HG03139 (cell line): ENCODE data around the gene STPG1.

Source experiments
- ATAC-seq: cut with Tn5 transposase; IDR thresholded peaks from one replicate; pipeline ENCODE4 v1.9.1; 2021; ENCODE audit not compliant: unreplicated experiment

The STPG1 gene

DNA sequence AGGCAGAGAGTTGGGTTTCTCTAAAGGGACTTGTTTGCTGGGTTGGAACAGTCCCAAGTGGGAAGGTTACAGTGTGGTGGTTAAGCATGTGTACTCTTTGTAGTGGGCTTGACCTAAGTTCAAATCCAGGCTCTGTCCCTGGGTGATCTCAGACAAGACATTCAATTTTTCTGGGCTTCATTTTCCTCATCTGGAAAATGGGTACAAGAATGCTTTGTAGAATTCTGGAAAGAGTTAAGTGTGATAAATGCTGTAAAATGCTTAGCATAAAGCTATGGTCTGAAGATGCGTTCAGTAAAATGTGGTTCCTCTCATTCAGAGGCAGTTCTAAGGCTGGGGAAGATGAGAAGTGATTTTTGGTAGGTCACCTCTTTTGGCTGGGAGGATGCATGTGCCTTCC, 93.6 kb downstream of the STPG1 start:
- ATAC-seq = no peak

DNA sequence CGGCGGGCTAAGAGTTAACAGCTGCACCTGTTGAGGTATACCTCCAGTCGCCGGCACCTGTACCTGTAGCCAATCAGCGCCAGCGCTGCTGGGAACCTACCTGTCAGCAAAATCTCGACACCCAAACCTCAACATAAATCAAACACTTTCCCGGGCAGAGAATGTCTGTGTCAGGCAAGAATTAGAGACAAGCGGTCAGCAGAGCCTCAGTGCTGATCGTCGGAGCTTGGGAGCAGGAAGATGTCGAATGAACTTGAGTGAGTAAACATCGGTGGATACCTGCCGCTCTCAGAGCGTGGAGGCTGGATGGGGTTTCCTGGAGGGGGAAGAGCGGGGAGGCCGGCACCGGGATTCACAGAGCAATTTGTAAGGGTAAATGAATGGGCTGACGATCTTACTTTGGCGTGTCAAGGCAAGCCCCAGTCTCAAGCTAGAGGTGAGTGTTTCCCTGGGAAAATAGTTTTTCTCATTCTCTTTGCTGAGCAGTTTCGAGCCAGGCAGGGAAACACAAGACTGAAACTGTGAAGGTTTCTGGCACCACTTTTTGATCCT, 94.2 kb downstream of the STPG1 start, which contains the start of gene GRHL3:
GRHL3 (plus strand) TSS at position 46 of the 552 bp plus-strand sequence; CDS start at position 241, 195 bp downstream.
- no peak for ATAC-seq

DNA sequence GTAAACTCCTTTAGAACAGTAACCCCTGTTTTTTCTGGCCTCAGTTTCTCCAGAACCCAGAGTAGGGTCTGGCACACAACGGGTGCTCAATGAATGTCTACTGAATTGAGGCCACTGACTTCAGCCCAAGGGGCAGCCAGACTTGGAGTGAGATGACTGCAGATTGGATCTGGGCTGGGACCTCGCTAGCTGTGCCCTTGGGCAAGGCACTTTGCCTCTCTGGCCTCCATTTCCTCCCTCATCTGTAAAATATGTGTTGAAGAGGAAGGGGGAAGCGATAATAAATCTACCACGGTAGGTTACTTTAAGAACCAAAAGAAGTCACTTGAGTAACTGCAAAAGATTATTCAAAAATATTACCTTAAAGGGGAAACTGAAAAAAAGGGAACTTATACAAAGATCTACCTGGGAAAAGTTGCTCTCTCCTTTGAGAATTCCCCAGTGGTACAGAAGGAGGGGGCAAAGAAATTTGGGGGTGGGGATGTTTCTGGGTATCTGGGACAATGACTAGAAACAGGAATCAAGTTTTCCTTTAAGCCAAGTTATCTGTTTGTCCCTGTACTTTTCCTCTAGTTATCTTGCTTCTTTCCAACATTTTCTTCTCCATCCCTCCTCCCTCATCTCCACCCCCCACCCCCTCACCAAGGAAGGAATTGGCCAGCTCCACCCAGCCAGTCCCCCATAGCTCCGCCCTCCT, 94.8 kb downstream of the STPG1 start:
- no peak for ATAC-seq

DNA sequence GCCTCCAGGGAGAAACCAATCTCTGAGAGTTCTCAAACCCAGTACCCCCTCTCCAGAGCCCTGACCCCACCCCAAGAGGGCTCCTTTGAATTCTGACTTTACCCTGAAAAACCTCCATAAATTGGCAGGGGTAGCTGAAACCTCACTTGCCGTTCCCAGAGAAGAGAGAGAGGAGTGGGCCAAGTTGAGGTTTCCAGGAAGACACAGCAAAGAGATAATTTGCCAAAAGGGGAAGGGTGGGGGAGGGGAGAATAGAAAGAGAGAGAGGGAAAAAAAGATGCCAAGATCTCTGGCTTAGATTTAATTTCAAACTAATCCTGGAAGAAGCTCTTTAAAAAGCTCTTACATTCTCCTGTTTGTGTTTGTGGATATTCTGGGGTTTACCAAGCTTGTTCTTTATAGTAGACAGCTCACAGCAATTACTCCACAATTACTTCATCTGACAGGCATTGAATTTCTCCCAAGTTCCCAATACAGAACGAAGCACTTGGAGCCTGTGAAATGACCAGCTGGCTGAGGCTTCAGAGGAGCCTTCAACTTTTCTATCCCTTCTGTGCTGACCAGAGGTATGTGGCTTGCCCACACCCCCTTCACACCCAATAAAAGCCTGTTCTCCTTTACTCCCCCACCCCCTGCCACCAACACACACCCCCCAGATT, 95.5 kb downstream of the STPG1 start:
- ATAC-seq = no peak

DNA sequence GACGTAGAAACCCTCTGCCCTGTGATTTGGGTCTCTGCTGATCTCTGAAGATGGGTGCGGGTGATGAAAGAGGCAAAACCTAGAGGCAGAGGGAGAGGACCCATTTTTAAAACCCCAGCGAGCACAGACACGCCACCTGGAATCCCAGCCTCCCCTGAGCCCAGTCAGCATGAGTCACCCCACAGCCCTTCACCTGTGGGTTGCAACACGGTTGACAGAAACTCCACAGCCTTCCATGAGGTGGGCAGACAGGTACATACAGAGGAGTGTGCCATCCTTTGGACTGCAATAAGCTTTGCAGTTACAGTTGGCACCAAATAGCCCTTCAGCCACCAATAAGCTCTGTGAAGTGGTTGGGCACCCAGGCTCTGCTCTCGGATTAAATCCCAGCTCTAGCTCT, 96.5 kb downstream of the STPG1 start:
- ATAC-seq = no peak

DNA sequence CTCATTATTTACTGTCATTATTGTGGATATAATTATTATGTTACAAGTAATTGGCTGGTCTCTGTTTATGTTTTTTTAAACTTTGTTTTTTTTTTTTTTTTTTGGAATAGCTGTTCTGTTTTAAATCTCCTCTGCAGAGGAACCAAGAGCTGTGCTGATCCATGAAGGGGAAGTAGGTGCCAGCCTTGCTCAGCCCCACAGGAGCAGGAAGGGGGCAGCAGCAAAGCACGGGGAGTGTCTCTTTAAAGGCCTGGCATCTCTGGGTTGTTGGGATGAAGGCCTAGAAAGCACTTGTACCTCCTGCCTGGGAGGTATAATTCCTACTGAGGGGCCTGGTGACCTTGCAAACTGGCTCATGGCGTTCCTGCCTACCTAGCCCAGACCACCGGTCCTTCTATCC, 96.9 kb downstream of the STPG1 start:
- no peak for ATAC-seq

DNA sequence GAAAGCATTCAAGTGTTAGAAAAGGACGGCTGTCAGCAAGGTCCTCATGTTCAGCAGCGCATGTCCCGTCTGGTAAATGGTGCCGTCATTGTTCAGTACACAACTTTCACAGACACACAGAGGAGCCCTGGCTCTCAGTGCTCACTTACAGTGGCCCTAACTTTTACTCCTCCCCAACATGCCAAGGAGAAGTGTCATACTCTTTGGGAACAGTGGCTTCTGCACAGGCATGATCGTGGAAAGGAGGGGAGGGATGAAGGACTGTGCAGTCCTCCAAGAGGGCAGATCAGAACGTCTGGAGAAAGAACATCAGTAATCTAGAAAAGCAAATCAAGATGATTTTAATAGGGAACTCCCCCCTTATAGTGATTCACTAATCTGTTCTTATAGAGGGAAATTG, 98.2 kb downstream of the STPG1 start:
- no peak for ATAC-seq

DNA sequence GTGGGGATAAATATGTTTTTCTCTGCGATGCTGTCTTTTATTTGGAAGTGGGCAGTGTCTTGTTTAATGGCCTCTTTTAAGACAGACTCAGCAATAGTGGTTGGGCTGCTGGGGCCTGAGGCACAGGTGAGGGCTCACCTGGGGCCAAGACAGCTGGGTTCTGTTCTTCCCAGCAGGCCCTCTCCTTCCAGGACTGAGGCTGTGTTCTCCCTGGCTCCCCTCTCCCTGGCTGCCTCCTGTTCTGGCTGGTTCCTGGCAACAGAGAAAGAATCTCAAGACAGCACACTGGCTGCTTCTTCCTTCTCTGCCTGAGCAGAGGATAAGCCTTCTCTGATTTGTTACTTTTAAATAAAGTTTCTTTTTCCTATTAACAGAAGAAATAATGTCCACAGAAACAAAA, 101.8 kb downstream of the STPG1 start:
- no peak for ATAC-seq

DNA sequence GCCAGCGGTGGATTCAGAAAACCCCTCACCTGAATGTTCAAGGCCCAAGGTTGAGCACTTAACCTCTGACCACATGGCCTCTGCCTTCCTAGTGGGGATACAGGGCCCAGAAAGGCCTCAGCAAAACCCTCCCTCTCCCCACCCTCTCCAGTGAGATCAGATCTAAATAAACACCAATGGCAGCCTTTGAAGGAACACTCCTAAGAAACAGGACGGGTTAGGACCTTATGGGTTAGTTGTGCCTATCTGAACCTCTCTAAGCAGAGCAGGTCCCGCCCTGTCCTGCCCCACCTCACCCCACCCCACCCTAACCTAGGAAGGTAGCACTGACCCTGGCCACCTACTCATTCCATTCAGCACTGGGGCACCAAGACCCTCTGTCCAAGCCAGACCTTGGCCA, 102.3 kb downstream of the STPG1 start:
- no peak for ATAC-seq

DNA sequence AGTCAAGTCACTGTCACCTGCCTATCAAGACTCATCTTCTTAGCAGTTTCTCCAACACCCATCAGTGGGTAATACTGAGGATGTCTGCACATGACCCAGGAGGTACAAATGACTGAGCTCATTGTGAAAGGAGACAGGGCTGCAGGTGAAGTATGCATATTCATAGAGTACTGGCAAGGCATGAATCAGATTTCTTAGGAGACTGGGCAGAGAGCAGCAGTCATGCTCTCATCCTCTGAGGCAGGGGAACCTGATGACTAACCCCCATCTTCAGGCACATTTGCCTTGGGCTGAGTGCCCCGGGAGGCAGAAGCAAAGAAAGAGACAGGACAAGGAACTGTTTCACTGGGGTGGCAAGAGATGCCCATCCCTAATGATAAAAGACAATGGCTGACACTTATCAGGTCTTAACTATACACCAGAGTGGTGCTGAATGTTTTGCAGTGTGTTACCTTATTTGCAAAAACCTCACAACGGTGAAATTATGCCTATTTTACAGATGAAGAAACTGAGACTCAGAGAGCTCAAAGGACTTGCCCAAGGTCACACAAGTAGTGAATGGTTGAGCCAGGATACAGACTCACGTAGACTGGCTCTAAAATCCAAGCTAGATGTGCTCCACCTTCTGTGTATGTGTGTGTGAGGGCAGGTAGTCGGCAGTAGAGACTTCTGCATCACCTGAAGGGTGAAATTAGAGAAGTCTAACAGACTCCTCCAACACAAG, 103.7 kb downstream of the STPG1 start:
- no peak for ATAC-seq

DNA sequence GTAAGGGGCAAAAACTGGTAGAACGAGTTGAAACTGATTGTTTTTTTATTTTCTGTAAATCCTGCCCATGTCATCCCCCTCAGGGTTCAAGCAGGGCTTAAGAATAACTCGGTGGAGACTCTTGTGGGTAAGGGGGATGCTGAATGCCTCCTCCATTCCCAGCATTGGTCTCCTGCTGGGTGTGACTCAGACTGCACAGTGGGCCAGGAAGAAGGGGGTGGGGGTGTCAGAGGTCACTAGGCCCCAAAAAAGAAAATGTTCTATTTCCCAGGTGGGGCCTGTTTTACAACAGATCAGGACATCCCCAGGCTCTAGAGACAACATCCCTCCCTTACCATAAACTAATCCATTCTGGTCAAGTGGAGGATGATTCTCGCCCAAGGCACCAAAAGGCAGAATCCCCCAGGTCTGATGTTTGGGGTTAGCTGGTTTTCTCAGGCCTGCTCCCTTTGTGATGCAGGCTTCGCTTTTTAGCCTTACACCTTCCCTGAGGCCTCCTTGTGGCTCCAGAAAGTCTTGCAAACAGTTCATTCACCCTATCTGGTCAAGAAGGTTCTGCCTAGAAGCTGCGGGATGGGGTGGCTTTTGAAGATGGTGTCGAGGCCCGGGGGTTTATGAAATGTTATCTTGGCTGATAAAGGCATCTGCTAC, 105.1 kb downstream of the STPG1 start:
- ATAC-seq = no peak
